Neural cell (in vitro differentiated cells): ENCODE data around the gene IQCK. TPM values are rescaled to one million over a fixed set of nuclear protein-coding genes. Genes with fewer than 3 reads are reported as not detected.

Source experiments
- H2AFZ ChIP-seq: fragments of 200-600, 300-800 bp; sonication (generic), shearing (Covaris generic); 2 replicates; pipeline ENCODE4 v1.6.0; 2014; ENCODE audit warnings: low read depth, mild to moderate bottlenecking, antibody characterized with exemption, low read length, moderate library complexity
- H3F3A ChIP-seq: fragments of 200-600 bp; shearing (Covaris generic); 2 replicates; pipeline ENCODE4 v1.6.1; 2016; ENCODE audit warnings: mild to moderate bottlenecking, moderate library complexity, mixed read lengths, antibody characterized with exemption, low read length; ENCODE audit not compliant: insufficient read depth, poor library complexity, severe bottlenecking
- H3K27ac ChIP-seq: fragments of 200-600, 300-800 bp; sonication (generic), shearing (Covaris generic); 2 replicates; pipeline ENCODE4 v1.5.1; 2014; ENCODE audit warnings: mild to moderate bottlenecking, low read length, moderate library complexity
- H3K27me3 ChIP-seq: fragments of 300-800, 200-600 bp; sonication (generic), shearing (Covaris generic); 2 replicates; pipeline ENCODE4 v1.6.0; 2014; ENCODE audit warnings: mild to moderate bottlenecking, low read depth, low read length, moderate library complexity; ENCODE audit not compliant: insufficient read depth
- H3K36me3 ChIP-seq: fragments of 300-800, 200-600 bp; sonication (generic), shearing (Covaris generic); 2 replicates; pipeline ENCODE4 v1.5.1; 2014; ENCODE audit warnings: mild to moderate bottlenecking, antibody characterized with exemption, low read length, moderate library complexity; ENCODE audit not compliant: insufficient read depth
- H3K4me2 ChIP-seq: fragments of 300-800, 200-600 bp; sonication (generic), shearing (Covaris generic); 2 replicates; pipeline ENCODE4 v1.6.0; 2014; ENCODE audit warnings: mild to moderate bottlenecking, low read length
- H3K4me3 ChIP-seq: fragments of 300-800, 200-600 bp; sonication (generic), shearing (Covaris generic); 2 replicates; pipeline ENCODE4 v1.5.1; 2014; ENCODE audit warnings: mild to moderate bottlenecking, low read length, moderate library complexity
- H3K79me2 ChIP-seq: fragments of 200-600 bp; shearing (Covaris generic); replicated peaks from 2 replicates; pipeline ENCODE4 v1.6.0; 2014; ENCODE audit warnings: mild to moderate bottlenecking, low read length, moderate library complexity; ENCODE audit not compliant: insufficient read depth
- H3K9ac ChIP-seq: fragments of 300-800, 200-600 bp; sonication (generic), shearing (Covaris generic); 2 replicates; pipeline ENCODE4 v1.6.1; 2016; ENCODE audit warnings: mild to moderate bottlenecking, low read length, mixed read lengths
- H3K9me2 ChIP-seq: fragments of 200-600 bp; shearing (Covaris generic); 2 replicates; pipeline ENCODE4 v1.6.1; 2016; ENCODE audit warnings: mild to moderate bottlenecking, low read length, mixed read lengths; ENCODE audit not compliant: insufficient read depth
- H3K9me3 ChIP-seq: fragments of 200-600, 300-800 bp; sonication (generic), shearing (Covaris generic); 2 replicates; pipeline ENCODE4 v1.6.1; 2016; ENCODE audit warnings: mild to moderate bottlenecking, mixed run types, low read length, moderate library complexity, mixed read lengths
- H4K20me1 ChIP-seq: fragments of 200-600 bp; shearing (Covaris generic); 2 replicates; pipeline ENCODE4 v1.6.1; 2016; ENCODE audit warnings: mild to moderate bottlenecking, mixed run types; ENCODE audit not compliant: insufficient read depth
- EP300 ChIP-seq: fragments of 450-650 bp; conservative IDR thresholded peaks from 2 replicates; pipeline ENCODE4 v1.6.1; 2014; ENCODE audit warnings: antibody characterized with exemption, mild to moderate bottlenecking, moderate library complexity; ENCODE audit not compliant: poor library complexity, severe bottlenecking
- EZH2 ChIP-seq: fragments of 200-600, 300-800 bp; shearing (Covaris generic), sonication (generic); IDR thresholded peaks from 2 replicates; pipeline ENCODE4 v1.6.1; 2014; ENCODE audit warnings: antibody characterized with exemption, low read length, borderline replicate concordance, mild to moderate bottlenecking; ENCODE audit not compliant: insufficient read depth, poor library complexity, severe bottlenecking
- MXI1 ChIP-seq: fragments of 450-650 bp; conservative IDR thresholded peaks from 2 replicates; pipeline ENCODE4 v1.6.1; 2014; ENCODE audit warnings: antibody characterized with exemption, mild to moderate bottlenecking; ENCODE audit not compliant: poor library complexity, severe bottlenecking
- POLR2AphosphoS5 ChIP-seq: IDR thresholded peaks from 2 replicates; pipeline ENCODE4 v1.6.1; 2012
- RAD21 ChIP-seq: fragments of 450-650 bp; conservative IDR thresholded peaks from 2 replicates; pipeline ENCODE4 v1.6.1; 2014; ENCODE audit warnings: antibody characterized with exemption, mild to moderate bottlenecking, moderate library complexity
- SMC3 ChIP-seq: fragments of 450-650 bp; conservative IDR thresholded peaks from 2 replicates; pipeline ENCODE4 v1.6.1; 2014; ENCODE audit warnings: antibody characterized with exemption, mild to moderate bottlenecking, moderate library complexity; ENCODE audit not compliant: poor library complexity
- TAF1 ChIP-seq: IDR thresholded peaks from 2 replicates; pipeline ENCODE4 v1.6.1; 2012; ENCODE audit warnings: low read depth
- polyA plus RNA-seq: library from polyadenylated mRNA; depleted of rRNA; stranded (reverse); fragments of >200 nt; gene quantifications from 2 replicates; pipeline ENCODE4 v1.2.3, GENCODE V29; 2014
- TF ChIP-seq, protein P1 (sequence below): IDR thresholded peaks from 2 replicates; pipeline ENCODE4 v1.6.1; 2012; ENCODE audit warnings: borderline replicate concordance
- TF ChIP-seq, protein P2 (sequence below): fragments of 450-650 bp; IDR thresholded peaks from 2 replicates; pipeline ENCODE4 v1.5.1; 2014; ENCODE audit warnings: antibody characterized with exemption, mild to moderate bottlenecking, moderate library complexity; ENCODE audit not compliant: poor library complexity, severe bottlenecking

IQCK gene
- polyA plus RNA-seq, 1 donor from 2014 or later = 10.2 TPM

DNA sequence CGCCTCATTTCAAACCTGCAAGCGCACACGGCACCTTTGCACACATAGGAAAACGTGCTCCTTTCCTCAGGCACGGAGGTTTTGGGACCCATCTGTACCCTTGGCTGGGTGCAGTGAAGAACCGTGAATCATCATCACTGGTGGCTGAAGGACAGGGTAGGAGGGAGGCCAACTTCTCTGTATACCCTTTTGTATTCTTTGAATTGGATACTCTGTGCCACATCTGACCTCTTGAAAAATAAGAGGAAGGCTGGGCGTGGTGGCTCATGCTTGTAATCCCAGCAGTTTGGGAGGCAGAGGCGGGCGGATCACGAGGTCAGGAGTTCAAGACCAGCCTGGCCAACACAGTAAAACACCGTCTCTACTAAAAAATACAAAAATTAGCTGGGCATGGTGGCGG is 154.9 kb downstream of the IQCK start:
- Histone ChIP-seq H3K9me2 (no peaks in the 10 kb centered on the region), H3F3A (no peaks in the 10 kb centered on the region), H3K9ac (no peak overlapping the region), H4K20me1 (no peaks in the 10 kb centered on the region), H3K4me3 (no peak overlapping the region), H3K4me2 (no peak overlapping the region), H3K27ac (no peak overlapping the region), H3K79me2 (peaks cover 29% of the 10 kb centered on the region), H3K27me3 (no peaks in the 10 kb centered on the region), H3K36me3 (peaks cover 5% of the 10 kb centered on the region), H3K9me3 (no peaks in the 10 kb centered on the region), H2AFZ (no peak overlapping the region)
- TF ChIP-seq POLR2AphosphoS5 (no peak), SMC3 (no peak), RAD21 (no peak)
- TF ChIP-seq, protein P1, sequence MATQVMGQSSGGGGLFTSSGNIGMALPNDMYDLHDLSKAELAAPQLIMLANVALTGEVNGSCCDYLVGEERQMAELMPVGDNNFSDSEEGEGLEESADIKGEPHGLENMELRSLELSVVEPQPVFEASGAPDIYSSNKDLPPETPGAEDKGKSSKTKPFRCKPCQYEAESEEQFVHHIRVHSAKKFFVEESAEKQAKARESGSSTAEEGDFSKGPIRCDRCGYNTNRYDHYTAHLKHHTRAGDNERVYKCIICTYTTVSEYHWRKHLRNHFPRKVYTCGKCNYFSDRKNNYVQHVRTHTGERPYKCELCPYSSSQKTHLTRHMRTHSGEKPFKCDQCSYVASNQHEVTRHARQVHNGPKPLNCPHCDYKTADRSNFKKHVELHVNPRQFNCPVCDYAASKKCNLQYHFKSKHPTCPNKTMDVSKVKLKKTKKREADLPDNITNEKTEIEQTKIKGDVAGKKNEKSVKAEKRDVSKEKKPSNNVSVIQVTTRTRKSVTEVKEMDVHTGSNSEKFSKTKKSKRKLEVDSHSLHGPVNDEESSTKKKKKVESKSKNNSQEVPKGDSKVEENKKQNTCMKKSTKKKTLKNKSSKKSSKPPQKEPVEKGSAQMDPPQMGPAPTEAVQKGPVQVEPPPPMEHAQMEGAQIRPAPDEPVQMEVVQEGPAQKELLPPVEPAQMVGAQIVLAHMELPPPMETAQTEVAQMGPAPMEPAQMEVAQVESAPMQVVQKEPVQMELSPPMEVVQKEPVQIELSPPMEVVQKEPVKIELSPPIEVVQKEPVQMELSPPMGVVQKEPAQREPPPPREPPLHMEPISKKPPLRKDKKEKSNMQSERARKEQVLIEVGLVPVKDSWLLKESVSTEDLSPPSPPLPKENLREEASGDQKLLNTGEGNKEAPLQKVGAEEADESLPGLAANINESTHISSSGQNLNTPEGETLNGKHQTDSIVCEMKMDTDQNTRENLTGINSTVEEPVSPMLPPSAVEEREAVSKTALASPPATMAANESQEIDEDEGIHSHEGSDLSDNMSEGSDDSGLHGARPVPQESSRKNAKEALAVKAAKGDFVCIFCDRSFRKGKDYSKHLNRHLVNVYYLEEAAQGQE = no peak

DNA sequence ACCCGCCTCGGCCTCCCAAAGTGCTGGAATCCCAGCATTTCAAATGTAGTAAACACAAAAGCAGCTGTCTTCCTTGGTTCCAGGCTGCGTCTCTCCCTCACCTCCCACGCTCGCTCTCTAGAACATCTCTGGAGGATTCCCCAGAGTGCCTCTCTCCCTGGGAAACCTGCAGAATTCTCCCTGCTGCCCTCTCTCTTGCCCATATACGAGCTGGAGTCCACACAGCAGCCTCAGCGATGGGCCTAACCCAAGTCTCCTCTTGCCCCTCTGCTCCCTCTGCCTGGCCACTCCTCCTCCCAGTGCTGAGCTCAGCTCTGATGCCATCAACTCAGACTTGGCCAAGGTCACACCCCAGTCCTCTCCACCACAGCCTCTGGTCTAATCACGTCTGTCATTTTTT is 156.0 kb downstream of the IQCK start:
- TF ChIP-seq SMC3 (no peak), EZH2 (no peak)
- H3F3A ChIP-seq = no peaks in the 10 kb centered on the region
- no peak overlapping the region for H2AFZ ChIP-seq
- H3K4me2 ChIP-seq = no peak overlapping the region
- no peak overlapping the region for H3K27ac ChIP-seq
- no peaks in the 10 kb centered on the region for H3K27me3 ChIP-seq
- H4K20me1 ChIP-seq = no peaks in the 10 kb centered on the region
- H3K9me2 ChIP-seq = no peaks in the 10 kb centered on the region
- peaks cover 5% of the 10 kb centered on the region for H3K36me3 ChIP-seq
- H3K9me3 ChIP-seq = no peaks in the 10 kb centered on the region
- peaks cover 36% of the 10 kb centered on the region for H3K79me2 ChIP-seq
- no peak overlapping the region for H3K4me3 ChIP-seq
- no peak overlapping the region for H3K9ac ChIP-seq

DNA sequence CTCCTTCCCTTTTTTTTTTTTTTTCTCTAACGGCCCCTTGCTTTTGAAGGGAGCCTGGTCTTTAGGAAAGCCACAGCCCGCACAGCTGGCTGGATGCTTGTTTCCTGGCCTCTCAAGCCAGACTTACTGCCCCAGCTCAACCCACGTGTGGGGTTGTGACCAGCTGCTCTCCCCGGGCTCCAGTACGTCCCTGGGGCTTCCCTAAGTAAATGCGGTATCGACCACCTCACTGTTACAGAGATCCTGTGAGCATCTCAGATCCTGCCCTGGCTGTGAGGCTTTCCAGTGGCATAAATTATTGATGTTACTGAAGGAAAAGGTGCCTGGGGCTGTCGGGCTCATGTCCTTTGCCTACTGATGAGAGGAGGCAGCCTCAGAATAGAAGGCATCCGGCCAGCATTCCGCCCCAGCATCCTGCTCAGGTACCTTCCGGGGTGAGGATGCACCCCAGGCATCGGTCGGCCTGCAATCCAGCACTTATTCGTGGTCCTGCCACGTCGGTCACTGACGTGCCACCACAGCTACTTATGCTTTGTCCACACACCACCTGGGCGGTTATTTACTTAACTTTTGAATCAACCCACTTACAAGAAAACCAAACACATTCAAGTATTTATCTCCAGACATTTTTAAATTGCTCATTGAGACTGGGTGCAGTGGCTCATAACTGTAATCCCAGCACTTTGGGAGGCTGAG is 156.9 kb downstream of the IQCK start:
- Histone ChIP-seq H3K9me2 (no peaks in the 10 kb centered on the region), H3K27me3 (no peaks in the 10 kb centered on the region), H3K4me2 (no peak overlapping the region), H3K9me3 (no peaks in the 10 kb centered on the region), H3K27ac (no peak overlapping the region), H2AFZ (no peak overlapping the region), H3K9ac (no peak overlapping the region), H3K4me3 (no peak overlapping the region), H3F3A (no peaks in the 10 kb centered on the region), H3K79me2 (peaks cover 32% of the 10 kb centered on the region), H3K36me3 (peaks cover 5% of the 10 kb centered on the region), H4K20me1 (no peaks in the 10 kb centered on the region)
- TF ChIP-seq, protein P1 = no peak
- TF ChIP-seq POLR2AphosphoS5 (no peak), EZH2 (no peak), RAD21 (no peak), TAF1 (no peak), EP300 (no peak), SMC3 (no peak), MXI1 (no peak)
- TF ChIP-seq, protein P2, sequence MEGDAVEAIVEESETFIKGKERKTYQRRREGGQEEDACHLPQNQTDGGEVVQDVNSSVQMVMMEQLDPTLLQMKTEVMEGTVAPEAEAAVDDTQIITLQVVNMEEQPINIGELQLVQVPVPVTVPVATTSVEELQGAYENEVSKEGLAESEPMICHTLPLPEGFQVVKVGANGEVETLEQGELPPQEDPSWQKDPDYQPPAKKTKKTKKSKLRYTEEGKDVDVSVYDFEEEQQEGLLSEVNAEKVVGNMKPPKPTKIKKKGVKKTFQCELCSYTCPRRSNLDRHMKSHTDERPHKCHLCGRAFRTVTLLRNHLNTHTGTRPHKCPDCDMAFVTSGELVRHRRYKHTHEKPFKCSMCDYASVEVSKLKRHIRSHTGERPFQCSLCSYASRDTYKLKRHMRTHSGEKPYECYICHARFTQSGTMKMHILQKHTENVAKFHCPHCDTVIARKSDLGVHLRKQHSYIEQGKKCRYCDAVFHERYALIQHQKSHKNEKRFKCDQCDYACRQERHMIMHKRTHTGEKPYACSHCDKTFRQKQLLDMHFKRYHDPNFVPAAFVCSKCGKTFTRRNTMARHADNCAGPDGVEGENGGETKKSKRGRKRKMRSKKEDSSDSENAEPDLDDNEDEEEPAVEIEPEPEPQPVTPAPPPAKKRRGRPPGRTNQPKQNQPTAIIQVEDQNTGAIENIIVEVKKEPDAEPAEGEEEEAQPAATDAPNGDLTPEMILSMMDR = no peak
